Endothelial cell (in vitro differentiated cells): ENCODE results near the gene GPALPP1. TPM values are rescaled to one million over a fixed set of nuclear protein-coding genes. Genes with fewer than 3 reads are reported as not detected.
A peak's percentile ranks its signal among the peaks of the same experiment; 100 is the strongest.
"Not testable (repeated sequence)": the region's sequence is repeated elsewhere in the genome, so short reads cannot be mapped to it uniquely, and the experiment has no call there.

Experiments
- DNase-seq: peaks from one replicate; pipeline ENCODE4 v3.0.0; 2021; ENCODE audit warnings: low spot score
- H3K27ac Mint-ChIP-seq: one replicate; pipeline ENCODE4 v1.8.0; 2021; ENCODE audit warnings: mixed read lengths, inconsistent platforms; ENCODE audit not compliant: unreplicated experiment
- H3K27me3 Mint-ChIP-seq: one replicate; pipeline ENCODE4 v1.8.0; 2021; ENCODE audit warnings: mild to moderate bottlenecking, moderate library complexity, mixed read lengths, inconsistent platforms; ENCODE audit not compliant: unreplicated experiment
- H3K36me3 Mint-ChIP-seq: one replicate; pipeline ENCODE4 v1.8.0; 2021; ENCODE audit warnings: mild to moderate bottlenecking, low read depth, mixed read lengths, inconsistent platforms; ENCODE audit not compliant: unreplicated experiment
- H3K4me1 Mint-ChIP-seq: one replicate; pipeline ENCODE4 v1.8.0; 2021; ENCODE audit warnings: mild to moderate bottlenecking, mixed read lengths, inconsistent platforms; ENCODE audit not compliant: unreplicated experiment
- H3K4me3 Mint-ChIP-seq: one replicate; pipeline ENCODE4 v1.8.0; 2021; ENCODE audit warnings: mild to moderate bottlenecking, mixed read lengths, inconsistent platforms; ENCODE audit not compliant: unreplicated experiment
- H3K9me3 Mint-ChIP-seq: one replicate; pipeline ENCODE4 v1.8.0; 2021; ENCODE audit warnings: mixed read lengths, inconsistent platforms; ENCODE audit not compliant: unreplicated experiment
- CTCF ChIP-seq: fragments of 200-600 bp; sonication (generic); IDR thresholded peaks from one replicate; pipeline ENCODE4 v1.5.0; 2021; ENCODE audit warnings: antibody characterized with exemption; ENCODE audit not compliant: unreplicated experiment
- long read RNA-seq: library from polyadenylated mRNA; unstranded; transcript quantifications from one replicate; pipeline ENCODE4 v2.0.0, GENCODE V29; 2020; ENCODE audit not compliant: unreplicated experiment
- total RNA-seq: library from RNA; stranded (reverse); fragmentation: NEBNext Ultra II Directional; extraction: Animal tissue kit (Norgen Biotek cat#: 25700); gene quantifications from one replicate; pipeline ENCODE4 v1.2.1, GENCODE V29; 2021; ENCODE audit not compliant: unreplicated experiment

The GPALPP1 gene
- 26.1 TPM for total RNA-seq
- long read RNA-seq, partial matches to known transcripts = 6 of 11 reads
- long read RNA-seq, other reads (novel, unspliced or antisense) = 1 of 11 reads

GRCh38 chr13:44989071-44989889 lies at the start of gene GPALPP1, which contains the start of gene NUFIP1:
GPALPP1 (plus strand) TSS chr13:44989538; CDS start chr13:44989655, 117 bp downstream.
NUFIP1 (minus strand) TSS chr13:44989471; CDS start chr13:44989436, 35 bp downstream.
- H3K4me1 Mint-ChIP-seq = peaks cover 19% of the 10 kb centered on the region
- H3K27ac Mint-ChIP-seq = peak within 1 kb of the TSS; percentile 95
- peak within 1 kb of the TSS; percentile 98 for H3K4me3 Mint-ChIP-seq
- H3K36me3 Mint-ChIP-seq = peaks cover 4% of the 10 kb centered on the region
- H3K27me3 Mint-ChIP-seq = no peaks in the 10 kb centered on the region
- no peak for TF ChIP-seq CTCF
- peak; percentile 88 for DNase-seq
- H3K9me3 Mint-ChIP-seq = no peaks in the 10 kb centered on the region

DNA sequence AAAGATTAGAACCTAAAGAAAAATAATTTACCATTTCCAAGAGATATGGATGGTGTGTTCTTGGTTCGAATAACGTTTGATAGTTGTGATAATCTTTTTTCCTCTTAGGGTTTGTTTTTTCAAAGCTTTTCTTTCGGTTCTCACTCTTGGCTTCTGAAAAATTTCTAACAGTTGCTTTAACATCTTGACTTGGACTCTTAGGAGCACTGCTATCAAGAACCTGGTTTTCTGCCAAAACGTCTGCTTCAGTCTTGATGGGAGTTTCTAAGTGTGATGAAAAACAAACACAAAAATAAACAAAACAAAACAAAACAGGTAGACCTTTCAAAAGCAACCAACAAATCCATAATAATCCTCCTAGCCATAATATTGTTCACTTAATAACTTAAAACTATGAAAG lies 45.9 kb upstream of the GPALPP1 start:
- not testable (repeated sequence) for H3K9me3 Mint-ChIP-seq, DNase-seq, H3K36me3 Mint-ChIP-seq, H3K27ac Mint-ChIP-seq, H3K27me3 Mint-ChIP-seq, H3K4me1 Mint-ChIP-seq, H3K4me3 Mint-ChIP-seq

GRCh38 chr13:44951184-44951583 lies 38.2 kb upstream of the GPALPP1 start:
- Mint-ChIP-seq H3K36me3 (no peaks in the 10 kb centered on the region), H3K9me3 (no peaks in the 10 kb centered on the region), H3K27me3 (no peaks in the 10 kb centered on the region), H3K4me1 (peaks cover 8% of the 10 kb centered on the region), H3K4me3 (no peak overlapping the region), H3K27ac (no peak overlapping the region)
- TF ChIP-seq CTCF = no peak
- DNase-seq = no peak

- H3K9me3 Mint-ChIP-seq = no peaks in the 10 kb centered on the region
- no peaks in the 10 kb centered on the region for H3K27me3 Mint-ChIP-seq
- H3K27ac Mint-ChIP-seq = no peak overlapping the region
- no peak overlapping the region for H3K4me3 Mint-ChIP-seq
- no peak for TF ChIP-seq CTCF
- no peak for DNase-seq
- no peaks in the 10 kb centered on the region for H3K36me3 Mint-ChIP-seq
- peaks cover 8% of the 10 kb centered on the region for H3K4me1 Mint-ChIP-seq
Observed at GRCh38 chr13:44952671-44953070, 36.7 kb upstream of the GPALPP1 start.

GRCh38 chr13:44954224-44954623 lies 35.1 kb upstream of the GPALPP1 start:
- no peaks in the 10 kb centered on the region for H3K27me3 Mint-ChIP-seq
- H3K4me3 Mint-ChIP-seq = no peak overlapping the region
- peaks cover 8% of the 10 kb centered on the region for H3K4me1 Mint-ChIP-seq
- H3K9me3 Mint-ChIP-seq = no peaks in the 10 kb centered on the region
- H3K36me3 Mint-ChIP-seq = no peaks in the 10 kb centered on the region
- no peak for TF ChIP-seq CTCF
- no peak for DNase-seq
- H3K27ac Mint-ChIP-seq = peak overlapping the region; percentile 67
